ENCODE results near the gene PKHD1.

The PKHD1 gene

DNA sequence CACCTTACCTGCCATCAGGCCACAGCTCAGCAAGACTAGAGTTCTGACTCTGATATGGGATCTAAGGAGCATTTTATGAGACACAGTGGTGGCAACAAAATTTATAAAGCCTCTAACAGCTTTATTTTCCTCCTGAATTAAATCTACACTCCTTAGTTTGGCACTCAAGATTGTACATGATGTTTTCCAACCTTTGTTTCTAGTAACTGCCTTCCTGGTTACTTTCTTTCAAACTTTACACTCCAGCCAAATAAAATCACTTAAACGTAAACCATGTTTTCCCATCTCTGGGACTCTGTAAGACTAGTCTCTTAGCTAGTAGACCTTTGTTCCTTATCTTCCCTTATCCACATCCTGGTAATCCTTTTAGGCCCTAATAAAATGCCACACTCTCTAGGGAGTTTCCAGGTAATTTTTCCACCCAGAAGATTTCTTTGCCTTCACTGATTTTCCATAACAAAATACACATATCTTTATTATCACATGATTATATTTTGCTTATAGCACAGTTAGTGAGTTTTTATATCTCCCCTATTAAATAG lies 92.1 kb downstream of the PKHD1 start:
- Histone ChIP-seq H3K4me3 (replicated peaks; ENCODE audit: insufficient read depth, low read length) (no peak overlapping the region), H3K27ac (replicated peaks) (no peak overlapping the region), H3K27me3 (ENCODE audit: insufficient read depth, poor library complexity, severe bottlenecking) (no peaks in the 10 kb centered on the region)
- TF ChIP-seq POLR2AphosphoS5 (IDR thresholded peaks at IDR 0.05; ENCODE audit: low read depth) (no peak), GABPA (IDR thresholded peaks at IDR 0.05; ENCODE audit: low read depth) (no peak), SPI1 (IDR thresholded peaks at IDR 0.05; ENCODE audit: borderline replicate concordance, low read depth) (no peak)
- TF ChIP-seq, protein P1, sequence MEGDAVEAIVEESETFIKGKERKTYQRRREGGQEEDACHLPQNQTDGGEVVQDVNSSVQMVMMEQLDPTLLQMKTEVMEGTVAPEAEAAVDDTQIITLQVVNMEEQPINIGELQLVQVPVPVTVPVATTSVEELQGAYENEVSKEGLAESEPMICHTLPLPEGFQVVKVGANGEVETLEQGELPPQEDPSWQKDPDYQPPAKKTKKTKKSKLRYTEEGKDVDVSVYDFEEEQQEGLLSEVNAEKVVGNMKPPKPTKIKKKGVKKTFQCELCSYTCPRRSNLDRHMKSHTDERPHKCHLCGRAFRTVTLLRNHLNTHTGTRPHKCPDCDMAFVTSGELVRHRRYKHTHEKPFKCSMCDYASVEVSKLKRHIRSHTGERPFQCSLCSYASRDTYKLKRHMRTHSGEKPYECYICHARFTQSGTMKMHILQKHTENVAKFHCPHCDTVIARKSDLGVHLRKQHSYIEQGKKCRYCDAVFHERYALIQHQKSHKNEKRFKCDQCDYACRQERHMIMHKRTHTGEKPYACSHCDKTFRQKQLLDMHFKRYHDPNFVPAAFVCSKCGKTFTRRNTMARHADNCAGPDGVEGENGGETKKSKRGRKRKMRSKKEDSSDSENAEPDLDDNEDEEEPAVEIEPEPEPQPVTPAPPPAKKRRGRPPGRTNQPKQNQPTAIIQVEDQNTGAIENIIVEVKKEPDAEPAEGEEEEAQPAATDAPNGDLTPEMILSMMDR (IDR thresholded peaks at IDR 0.05; ENCODE audit: insufficient read depth, low read length): no peak
- TF ChIP-seq, protein P2, sequence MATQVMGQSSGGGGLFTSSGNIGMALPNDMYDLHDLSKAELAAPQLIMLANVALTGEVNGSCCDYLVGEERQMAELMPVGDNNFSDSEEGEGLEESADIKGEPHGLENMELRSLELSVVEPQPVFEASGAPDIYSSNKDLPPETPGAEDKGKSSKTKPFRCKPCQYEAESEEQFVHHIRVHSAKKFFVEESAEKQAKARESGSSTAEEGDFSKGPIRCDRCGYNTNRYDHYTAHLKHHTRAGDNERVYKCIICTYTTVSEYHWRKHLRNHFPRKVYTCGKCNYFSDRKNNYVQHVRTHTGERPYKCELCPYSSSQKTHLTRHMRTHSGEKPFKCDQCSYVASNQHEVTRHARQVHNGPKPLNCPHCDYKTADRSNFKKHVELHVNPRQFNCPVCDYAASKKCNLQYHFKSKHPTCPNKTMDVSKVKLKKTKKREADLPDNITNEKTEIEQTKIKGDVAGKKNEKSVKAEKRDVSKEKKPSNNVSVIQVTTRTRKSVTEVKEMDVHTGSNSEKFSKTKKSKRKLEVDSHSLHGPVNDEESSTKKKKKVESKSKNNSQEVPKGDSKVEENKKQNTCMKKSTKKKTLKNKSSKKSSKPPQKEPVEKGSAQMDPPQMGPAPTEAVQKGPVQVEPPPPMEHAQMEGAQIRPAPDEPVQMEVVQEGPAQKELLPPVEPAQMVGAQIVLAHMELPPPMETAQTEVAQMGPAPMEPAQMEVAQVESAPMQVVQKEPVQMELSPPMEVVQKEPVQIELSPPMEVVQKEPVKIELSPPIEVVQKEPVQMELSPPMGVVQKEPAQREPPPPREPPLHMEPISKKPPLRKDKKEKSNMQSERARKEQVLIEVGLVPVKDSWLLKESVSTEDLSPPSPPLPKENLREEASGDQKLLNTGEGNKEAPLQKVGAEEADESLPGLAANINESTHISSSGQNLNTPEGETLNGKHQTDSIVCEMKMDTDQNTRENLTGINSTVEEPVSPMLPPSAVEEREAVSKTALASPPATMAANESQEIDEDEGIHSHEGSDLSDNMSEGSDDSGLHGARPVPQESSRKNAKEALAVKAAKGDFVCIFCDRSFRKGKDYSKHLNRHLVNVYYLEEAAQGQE (IDR thresholded peaks at IDR 0.05; ENCODE audit: insufficient replicate concordance, low read depth): no peak
- no peak for DNase-seq (ENCODE audit: low read depth in 1 of 2, low spot score in 1 of 2)

DNA sequence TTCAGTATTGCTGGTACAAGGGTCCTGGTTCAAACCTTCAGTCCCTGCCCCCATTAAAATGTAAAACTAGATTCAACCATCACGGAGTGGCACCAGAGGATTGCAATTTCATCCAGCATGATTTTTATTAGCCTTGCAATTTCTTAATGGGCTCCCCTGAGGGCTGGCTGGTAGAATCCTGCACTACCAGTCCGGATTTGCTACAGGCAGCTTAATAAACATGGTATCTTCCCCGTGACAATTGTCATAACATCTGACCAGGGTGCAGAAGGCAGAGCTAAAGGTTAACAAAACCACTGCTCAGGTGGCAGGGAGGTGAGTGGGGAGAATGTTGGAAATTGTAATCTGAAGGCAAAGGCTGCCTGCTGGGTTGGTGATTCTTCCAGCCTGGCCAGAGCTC lies 94.5 kb downstream of the PKHD1 start:
- DNase-seq (ENCODE audit: low read depth in 1 of 2, low spot score in 1 of 2): no peak
- Histone ChIP-seq H3K27me3 (ENCODE audit: insufficient read depth, poor library complexity, severe bottlenecking) (no peaks in the 10 kb centered on the region), H3K4me3 (replicated peaks; ENCODE audit: insufficient read depth, low read length) (no peak overlapping the region), H3K27ac (replicated peaks) (no peak overlapping the region)
- TF ChIP-seq GABPA (IDR thresholded peaks at IDR 0.05; ENCODE audit: low read depth): no peak
- TF ChIP-seq, protein P1 (IDR thresholded peaks at IDR 0.05; ENCODE audit: insufficient read depth, low read length): no peak
- no peak for TF ChIP-seq SPI1 (IDR thresholded peaks at IDR 0.05; ENCODE audit: borderline replicate concordance, low read depth)
- TF ChIP-seq, protein P2 (IDR thresholded peaks at IDR 0.05; ENCODE audit: insufficient replicate concordance, low read depth): no peak
- no peak for TF ChIP-seq POLR2AphosphoS5 (IDR thresholded peaks at IDR 0.05; ENCODE audit: low read depth)

DNA sequence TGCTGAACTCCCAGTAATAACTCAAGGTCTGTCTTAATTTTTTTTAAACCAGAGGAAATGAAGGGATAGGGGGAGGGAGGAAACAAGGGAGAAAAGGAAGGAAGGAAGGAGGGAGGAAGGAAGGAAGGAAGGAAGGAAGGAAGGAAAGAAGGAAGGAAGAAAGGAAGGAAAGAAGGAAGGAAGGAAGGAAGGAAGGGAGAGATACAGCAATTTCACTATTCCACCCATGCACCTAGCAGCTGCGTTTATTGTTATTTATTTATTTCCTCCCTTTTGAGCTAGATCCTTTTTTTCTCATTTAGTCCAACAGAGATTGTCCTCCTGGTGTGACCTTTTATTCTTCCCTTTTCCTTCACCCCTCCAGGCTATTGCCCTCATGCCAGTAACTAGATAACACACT lies 97.6 kb downstream of the PKHD1 start:
- DNase-seq (ENCODE audit: low read depth in 1 of 2, low spot score in 1 of 2): no peak
- no peak overlapping the region for H3K27ac ChIP-seq (replicated peaks)
- H3K27me3 ChIP-seq (ENCODE audit: insufficient read depth, poor library complexity, severe bottlenecking): no peaks in the 10 kb centered on the region
- no peak overlapping the region for H3K4me3 ChIP-seq (replicated peaks; ENCODE audit: insufficient read depth, low read length)
- TF ChIP-seq SPI1 (IDR thresholded peaks at IDR 0.05; ENCODE audit: borderline replicate concordance, low read depth) (no peak), POLR2AphosphoS5 (IDR thresholded peaks at IDR 0.05; ENCODE audit: low read depth) (no peak), GABPA (IDR thresholded peaks at IDR 0.05; ENCODE audit: low read depth) (no peak)
- TF ChIP-seq, protein P1 (IDR thresholded peaks at IDR 0.05; ENCODE audit: insufficient read depth, low read length): no peak
- TF ChIP-seq, protein P2 (IDR thresholded peaks at IDR 0.05; ENCODE audit: insufficient replicate concordance, low read depth): no peak

All from HL-60 (cell line).